M059J (cell line): ENCODE data around the gene TFCP2L1. TPM values are rescaled to one million over a fixed set of nuclear protein-coding genes. Genes with fewer than 3 reads are reported as not detected.

Experiments used
- DNase-seq: peaks from one replicate; pipeline ENCODE4 v3.0.0-alpha.2; 2012; ENCODE audit warnings: low read depth
- total RNA-seq: library from RNA; depleted of rRNA; stranded (reverse); fragments of >200 nt; shearing (Covaris generic); gene quantifications from 2 replicates; pipeline ENCODE4 v1.2.3, GENCODE V29; 2014; rRNA removed

Gene TFCP2L1
- total RNA-seq, 1 experiment from 2014 or later = 0.12 TPM

DNA sequence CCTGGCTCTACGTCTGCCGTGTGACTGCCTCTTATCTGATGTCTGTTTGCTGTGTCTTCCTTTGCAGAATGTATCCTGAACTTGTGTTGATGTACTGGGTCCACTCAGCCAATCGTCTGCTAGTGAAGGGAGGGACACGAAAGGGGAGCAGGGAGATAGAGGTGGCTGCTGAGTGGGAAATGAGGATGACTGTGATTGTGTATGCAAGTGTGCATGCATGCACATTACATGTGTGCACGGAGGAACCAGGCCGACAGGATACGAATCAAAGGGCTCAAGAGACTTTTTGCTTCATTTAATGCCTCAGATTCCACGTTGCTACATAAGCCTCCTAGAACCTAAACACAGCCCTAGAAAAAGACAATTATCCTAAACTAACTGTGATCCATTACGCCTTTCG, 111.2 kb downstream of the TFCP2L1 start:
- no peak for DNase-seq

DNA sequence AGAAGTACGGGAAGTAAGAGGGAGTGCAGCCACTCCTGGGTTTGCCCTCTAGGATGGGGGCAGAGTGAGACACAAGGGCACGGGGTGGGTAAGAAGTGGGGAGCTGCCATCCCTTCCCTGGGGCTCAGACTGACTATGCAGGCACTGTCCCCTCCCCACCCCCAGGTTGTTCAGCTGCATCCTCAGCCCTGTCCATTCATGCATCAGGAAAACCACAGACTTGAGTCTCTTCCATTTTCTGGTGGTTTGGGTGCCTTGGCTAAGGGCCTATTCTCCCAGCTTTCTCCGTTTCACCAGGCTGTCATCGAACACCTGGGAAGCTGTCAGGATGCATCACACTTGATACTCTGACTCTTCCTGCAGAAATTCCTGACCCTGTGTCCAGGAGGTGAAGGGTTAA, 111.9 kb downstream of the TFCP2L1 start:
- peak; percentile 55 for DNase-seq

DNA sequence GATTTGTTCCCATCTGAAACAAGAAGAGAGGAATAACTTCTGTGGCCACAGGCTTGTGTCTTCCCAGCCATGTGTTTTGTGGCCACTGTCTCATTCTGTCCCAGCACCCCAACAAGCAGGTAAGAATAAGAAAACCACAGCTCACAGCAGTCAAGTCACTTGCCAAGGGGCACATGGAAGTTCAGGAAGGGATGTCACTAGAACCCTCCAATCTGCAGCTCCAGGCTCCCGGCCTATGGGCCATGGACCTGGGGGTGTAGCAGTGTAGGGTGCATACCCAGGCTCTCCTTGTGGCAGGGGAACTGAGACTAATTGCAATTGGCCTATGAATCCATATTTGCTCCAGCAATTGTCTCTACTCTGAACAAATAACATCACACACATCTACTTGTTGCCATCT, 112.5 kb downstream of the TFCP2L1 start:
- DNase-seq = no peak

DNA sequence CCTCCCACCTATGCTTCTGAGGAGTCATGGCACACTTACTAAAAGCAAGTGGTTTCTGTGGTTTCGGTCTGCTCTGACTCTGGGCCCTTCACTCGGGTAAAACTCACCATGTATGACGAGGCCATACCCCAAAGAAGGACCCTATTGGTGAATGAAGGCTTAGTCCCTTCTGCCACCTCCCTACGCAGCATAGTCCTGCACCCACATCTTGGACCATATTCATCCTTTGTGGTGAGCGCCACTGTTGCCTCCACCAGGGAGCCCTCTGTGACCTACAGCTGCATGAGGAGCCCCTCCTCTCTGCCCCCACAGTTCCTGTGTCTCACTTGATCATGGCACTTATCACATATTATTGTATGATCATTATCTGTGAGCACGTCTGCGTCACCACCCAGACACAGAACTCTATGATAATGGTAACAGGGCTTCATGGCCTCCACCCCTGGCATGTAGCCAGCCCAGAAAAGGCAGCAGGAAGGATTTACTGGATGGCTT, 113.3 kb downstream of the TFCP2L1 start:
- no peak for DNase-seq

DNA sequence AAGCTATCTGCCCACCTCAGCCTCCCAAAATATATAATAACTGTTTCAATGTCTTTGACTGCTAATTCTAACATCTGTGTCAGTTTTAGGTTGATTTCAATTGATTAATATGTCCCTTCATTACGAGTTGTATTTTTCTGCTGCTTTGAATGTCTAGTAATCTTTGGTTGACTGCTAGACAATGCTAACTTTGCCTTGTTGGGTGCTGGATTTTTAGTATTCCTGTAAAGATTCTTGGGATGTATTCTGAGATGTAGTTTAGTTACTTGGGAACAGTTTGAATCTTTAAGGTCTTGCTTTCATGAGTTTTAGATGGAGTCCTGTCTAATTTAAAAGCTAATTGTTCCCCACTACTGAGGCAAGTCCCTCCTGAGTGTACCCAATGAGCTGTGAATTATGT, 114.4 kb downstream of the TFCP2L1 start:
- DNase-seq = no peak

DNA sequence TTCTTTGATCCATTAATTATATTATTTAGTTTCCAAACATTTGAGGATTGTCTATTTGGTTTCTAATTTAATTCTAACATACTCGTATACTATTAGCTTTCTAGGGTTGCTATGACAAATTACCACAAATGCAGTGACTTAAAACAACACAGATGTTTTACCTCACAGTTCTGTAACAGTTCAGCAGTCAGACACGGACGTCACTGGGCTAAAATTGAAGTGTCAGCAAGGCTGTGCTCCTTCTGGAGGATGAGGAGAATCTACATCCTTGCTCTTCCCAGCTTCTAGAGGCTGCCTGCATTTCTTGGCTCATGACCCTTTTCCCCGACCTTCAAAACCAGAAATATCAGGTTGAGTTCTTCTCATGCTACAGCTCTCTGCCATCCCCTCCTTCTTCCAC, 117.6 kb downstream of the TFCP2L1 start:
- DNase-seq = no peak

Other genes starting within 250 kb of the TFCP2L1 start
- gene RNU4ATAC, start 245.7 kb upstream of the TFCP2L1 start, total RNA-seq = under 0.01 TPM in 1 of 2 replicates, not detected in the other